RWPE2 (cell line): Measurements from ENCODE around the gene MARK4.

Source experiments
- ATAC-seq: fragments of 200-7000 bp; cut with Tn5 transposase; 3 replicates; pipeline ENCODE4 v1.9.1; 2021; ENCODE audit warnings: low read depth
- DNase-seq: peaks from one replicate; pipeline ENCODE4 v3.0.0-alpha.2; 2020; ENCODE audit warnings: low spot score
- H3K27ac ChIP-seq: fragments of 450-650 bp; 2 replicates; pipeline ENCODE4 v1.5.1; 2017; ENCODE audit warnings: mild to moderate bottlenecking; ENCODE audit not compliant: poor library complexity, severe bottlenecking
- H3K27me3 ChIP-seq: fragments of 250-450 bp; sonication (Bioruptor Pico); 2 replicates; pipeline ENCODE4 v1.5.1; 2021; ENCODE audit warnings: mild to moderate bottlenecking, moderate library complexity; ENCODE audit not compliant: insufficient read depth, poor library complexity, severe bottlenecking
- H3K36me3 ChIP-seq: fragments of 250-450 bp; sonication (Bioruptor Pico); 2 replicates; pipeline ENCODE4 v1.5.1; 2020; ENCODE audit warnings: low read depth, mild to moderate bottlenecking, moderate library complexity
- H3K4me1 ChIP-seq: fragments of 250-450 bp; sonication (Bioruptor Pico); 2 replicates; pipeline ENCODE4 v1.5.1; 2021; ENCODE audit warnings: mild to moderate bottlenecking, moderate library complexity; ENCODE audit not compliant: insufficient read depth, poor library complexity, severe bottlenecking
- H3K4me3 ChIP-seq: fragments of 250-450 bp; sonication (Bioruptor Pico); 2 replicates; pipeline ENCODE4 v1.5.1; 2021; ENCODE audit warnings: mild to moderate bottlenecking, moderate library complexity; ENCODE audit not compliant: severe bottlenecking
- H3K9me3 ChIP-seq: fragments of 250-450 bp; sonication (Bioruptor Pico); 2 replicates; pipeline ENCODE4 v1.5.1; 2021; ENCODE audit warnings: mild to moderate bottlenecking, moderate library complexity; ENCODE audit not compliant: severe bottlenecking
- TF ChIP-seq, protein P1 (sequence below): fragments of 450-650 bp; IDR thresholded peaks from one replicate; pipeline ENCODE4 v1.5.1; 2017; ENCODE audit warnings: mild to moderate bottlenecking, moderate library complexity; ENCODE audit not compliant: poor library complexity, severe bottlenecking

MARK4 gene

DNA sequence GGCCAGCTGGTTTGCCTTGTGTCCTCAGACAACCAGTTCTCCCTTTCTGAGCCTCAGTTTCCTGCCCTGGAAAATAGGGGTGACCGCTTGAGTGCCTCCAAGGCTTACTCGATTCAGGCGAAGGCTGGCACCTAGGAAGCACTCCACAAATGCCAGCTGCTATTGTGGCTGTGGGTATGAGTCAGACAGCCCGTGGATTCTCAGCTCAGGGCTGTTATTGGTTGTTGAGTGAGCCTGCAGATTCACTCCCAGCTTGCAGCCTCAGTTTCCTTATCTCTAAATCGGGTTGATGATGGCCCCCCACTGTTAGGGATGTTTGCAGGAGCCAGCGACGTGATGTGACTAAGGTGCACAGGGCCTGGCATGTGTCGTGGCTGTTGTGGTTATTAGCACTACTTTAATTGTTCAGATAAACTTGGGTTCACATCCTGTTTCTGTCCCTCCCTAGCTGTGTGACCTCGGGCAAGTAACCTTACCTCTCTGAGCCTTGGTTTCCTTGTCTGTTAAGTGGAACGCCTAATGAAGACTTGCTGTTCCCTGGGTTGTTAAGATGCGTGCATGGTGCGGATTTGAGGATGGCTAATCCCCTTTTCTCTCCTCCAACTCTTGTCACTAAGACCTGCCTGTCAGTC is 2.4 kb downstream of the MARK4 start:
- DNase-seq (no peak), ATAC-seq (no peak)
- Histone ChIP-seq H3K36me3 (0 out of 2 replicates have a peak, but pooled peaks cover 7% of the 10 kb centered on the region), H3K27ac (no peak overlapping the region), H3K9me3 (no peaks in the 10 kb centered on the region), H3K4me3 (no peak overlapping the region), H3K4me1 (no peaks in the 10 kb centered on the region), H3K27me3 (no peaks in the 10 kb centered on the region)
- TF ChIP-seq, protein P1, sequence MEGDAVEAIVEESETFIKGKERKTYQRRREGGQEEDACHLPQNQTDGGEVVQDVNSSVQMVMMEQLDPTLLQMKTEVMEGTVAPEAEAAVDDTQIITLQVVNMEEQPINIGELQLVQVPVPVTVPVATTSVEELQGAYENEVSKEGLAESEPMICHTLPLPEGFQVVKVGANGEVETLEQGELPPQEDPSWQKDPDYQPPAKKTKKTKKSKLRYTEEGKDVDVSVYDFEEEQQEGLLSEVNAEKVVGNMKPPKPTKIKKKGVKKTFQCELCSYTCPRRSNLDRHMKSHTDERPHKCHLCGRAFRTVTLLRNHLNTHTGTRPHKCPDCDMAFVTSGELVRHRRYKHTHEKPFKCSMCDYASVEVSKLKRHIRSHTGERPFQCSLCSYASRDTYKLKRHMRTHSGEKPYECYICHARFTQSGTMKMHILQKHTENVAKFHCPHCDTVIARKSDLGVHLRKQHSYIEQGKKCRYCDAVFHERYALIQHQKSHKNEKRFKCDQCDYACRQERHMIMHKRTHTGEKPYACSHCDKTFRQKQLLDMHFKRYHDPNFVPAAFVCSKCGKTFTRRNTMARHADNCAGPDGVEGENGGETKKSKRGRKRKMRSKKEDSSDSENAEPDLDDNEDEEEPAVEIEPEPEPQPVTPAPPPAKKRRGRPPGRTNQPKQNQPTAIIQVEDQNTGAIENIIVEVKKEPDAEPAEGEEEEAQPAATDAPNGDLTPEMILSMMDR = no peak

DNA sequence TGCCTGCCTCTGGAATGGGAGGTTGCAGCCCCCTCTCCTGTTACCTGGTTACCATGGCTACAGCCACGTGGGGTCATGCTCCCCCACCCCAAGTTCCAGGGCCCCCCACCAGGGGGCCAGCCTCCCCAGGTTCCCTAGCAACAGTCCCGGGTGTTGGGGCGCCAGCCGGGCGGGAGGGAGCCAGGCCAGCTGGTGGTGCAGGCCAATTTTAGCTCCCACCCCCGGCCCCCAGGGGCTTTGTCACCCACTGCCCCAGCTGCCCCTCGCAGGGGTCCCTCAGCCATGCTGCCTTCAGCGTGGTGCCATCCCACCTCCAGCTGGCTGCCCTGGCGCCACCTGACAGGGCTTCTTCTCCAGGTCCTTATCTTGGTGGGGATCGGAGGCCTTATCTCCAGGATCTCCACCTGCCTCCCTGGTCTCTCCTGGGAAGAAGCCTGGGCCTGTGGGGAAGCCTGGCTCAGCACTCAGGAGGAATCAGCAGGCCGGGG is 3.0 kb downstream of the MARK4 start:
- H3K9me3 ChIP-seq = no peaks in the 10 kb centered on the region
- peaks cover 7% of the 10 kb centered on the region; the same call in 1 of the 2 replicates for H3K36me3 ChIP-seq
- DNase-seq (no peak), ATAC-seq (no peak)
- no peak overlapping the region for H3K27ac ChIP-seq
- no peaks in the 10 kb centered on the region for H3K4me1 ChIP-seq
- TF ChIP-seq, protein P1 = no peak
- H3K4me3 ChIP-seq = no peak overlapping the region
- no peaks in the 10 kb centered on the region for H3K27me3 ChIP-seq

DNA sequence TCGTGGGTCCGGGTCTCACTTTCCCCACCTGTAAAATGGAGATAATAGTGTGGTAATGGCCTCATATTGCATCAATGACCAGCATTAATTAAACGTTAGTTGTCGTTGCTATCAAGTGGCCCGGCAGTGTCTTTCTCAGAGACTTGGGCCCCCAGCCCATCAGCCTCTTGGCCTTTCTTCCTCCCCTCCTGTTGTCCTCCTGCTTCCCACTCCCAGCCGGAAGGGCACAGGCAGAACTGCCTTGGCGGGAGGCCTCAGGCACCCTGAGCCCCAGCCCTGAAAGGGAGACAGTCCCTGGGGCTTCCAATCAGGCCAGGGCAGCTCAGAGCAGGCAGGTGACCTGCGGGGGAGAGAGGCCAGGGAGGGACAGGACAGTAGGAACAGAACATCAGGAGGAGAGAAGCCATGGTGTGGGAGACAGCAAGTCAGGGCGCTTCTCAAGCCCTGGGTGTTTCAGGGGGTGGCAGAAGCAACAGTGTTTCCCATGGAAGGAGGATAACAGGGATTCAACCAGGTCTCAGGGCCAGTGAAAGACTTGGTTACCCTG is 4.6 kb downstream of the MARK4 start:
- no peaks in the 10 kb centered on the region for H3K4me1 ChIP-seq
- peaks cover 11% of the 10 kb centered on the region; the same call in 1 of the 2 replicates for H3K36me3 ChIP-seq
- H3K27ac ChIP-seq = no peak overlapping the region
- TF ChIP-seq, protein P1 = no peak
- H3K4me3 ChIP-seq = no peak overlapping the region
- ATAC-seq (no peak), DNase-seq (no peak)
- no peaks in the 10 kb centered on the region for H3K27me3 ChIP-seq
- no peaks in the 10 kb centered on the region for H3K9me3 ChIP-seq

DNA sequence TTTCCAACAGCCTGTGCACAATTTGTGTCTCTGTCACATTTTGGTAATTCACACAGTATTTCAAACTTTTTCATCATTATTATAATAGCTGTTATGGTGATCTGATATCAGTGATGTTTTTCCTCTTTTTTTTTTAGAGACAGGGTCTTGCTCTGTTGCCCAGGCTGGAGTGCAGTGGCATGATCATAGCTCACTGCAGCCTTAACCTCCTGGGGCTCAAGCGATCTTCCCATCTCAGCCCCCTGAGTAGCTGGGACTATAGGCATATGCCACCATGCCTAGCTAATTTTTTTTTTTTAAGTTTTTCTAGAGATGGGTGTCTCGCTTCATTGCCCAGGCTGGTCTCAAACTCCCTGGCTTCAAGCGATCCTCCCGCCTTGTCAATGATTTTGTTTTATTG is 5.8 kb downstream of the MARK4 start:
- Histone ChIP-seq H3K27me3 (no peaks in the 10 kb centered on the region), H3K27ac (no peak overlapping the region), H3K4me1 (no peaks in the 10 kb centered on the region), H3K9me3 (no peaks in the 10 kb centered on the region), H3K4me3 (no peak overlapping the region), H3K36me3 (peaks cover 11% of the 10 kb centered on the region; the same call in 1 of the 2 replicates)
- no peak for ATAC-seq
- DNase-seq = no peak
- TF ChIP-seq, protein P1 = no peak

DNA sequence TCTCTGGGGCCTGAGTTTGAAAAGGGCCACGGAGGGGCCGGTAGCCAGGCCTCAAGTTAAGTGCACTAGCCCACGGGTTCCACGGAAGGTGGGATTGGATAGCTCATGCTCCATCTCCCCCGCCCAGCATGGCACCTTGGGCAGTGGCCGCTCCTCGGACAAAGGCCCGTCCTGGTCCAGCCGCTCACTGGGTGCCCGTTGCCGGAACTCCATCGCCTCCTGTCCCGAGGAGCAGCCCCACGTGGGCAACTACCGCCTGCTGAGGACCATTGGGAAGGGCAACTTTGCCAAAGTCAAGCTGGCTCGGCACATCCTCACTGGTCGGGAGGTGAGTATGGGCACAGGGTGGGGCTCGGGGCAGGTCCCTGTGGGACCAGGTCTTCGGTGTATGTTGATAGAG is 7.8 kb downstream of the MARK4 start:
- TF ChIP-seq, protein P1 = no peak
- no peak overlapping the region for H3K4me3 ChIP-seq
- peaks cover 4% of the 10 kb centered on the region; the same call in 1 of the 2 replicates for H3K36me3 ChIP-seq
- no peak overlapping the region for H3K27ac ChIP-seq
- no peaks in the 10 kb centered on the region for H3K4me1 ChIP-seq
- H3K27me3 ChIP-seq = no peaks in the 10 kb centered on the region
- DNase-seq (no peak), ATAC-seq (no peak)
- H3K9me3 ChIP-seq = no peaks in the 10 kb centered on the region
